Neural cell (in vitro differentiated cells): Measurements from ENCODE around the gene TENT5C.

Experiments
- EP300 ChIP-seq: fragments of 450-650 bp; conservative IDR thresholded peaks from 2 replicates; pipeline ENCODE4 v1.6.1; 2014; ENCODE audit warnings: antibody characterized with exemption, mild to moderate bottlenecking, moderate library complexity; ENCODE audit not compliant: poor library complexity, severe bottlenecking
- EZH2 ChIP-seq: fragments of 200-600, 300-800 bp; shearing (Covaris generic), sonication (generic); IDR thresholded peaks from 2 replicates; pipeline ENCODE4 v1.6.1; 2014; ENCODE audit warnings: antibody characterized with exemption, low read length, borderline replicate concordance, mild to moderate bottlenecking; ENCODE audit not compliant: insufficient read depth, poor library complexity, severe bottlenecking
- MXI1 ChIP-seq: fragments of 450-650 bp; conservative IDR thresholded peaks from 2 replicates; pipeline ENCODE4 v1.6.1; 2014; ENCODE audit warnings: antibody characterized with exemption, mild to moderate bottlenecking; ENCODE audit not compliant: poor library complexity, severe bottlenecking
- POLR2AphosphoS5 ChIP-seq: IDR thresholded peaks from 2 replicates; pipeline ENCODE4 v1.6.1; 2012
- RAD21 ChIP-seq: fragments of 450-650 bp; conservative IDR thresholded peaks from 2 replicates; pipeline ENCODE4 v1.6.1; 2014; ENCODE audit warnings: antibody characterized with exemption, mild to moderate bottlenecking, moderate library complexity
- SMC3 ChIP-seq: fragments of 450-650 bp; conservative IDR thresholded peaks from 2 replicates; pipeline ENCODE4 v1.6.1; 2014; ENCODE audit warnings: antibody characterized with exemption, mild to moderate bottlenecking, moderate library complexity; ENCODE audit not compliant: poor library complexity
- TAF1 ChIP-seq: IDR thresholded peaks from 2 replicates; pipeline ENCODE4 v1.6.1; 2012; ENCODE audit warnings: low read depth
- TF ChIP-seq, protein P1 (sequence below): fragments of 450-650 bp; IDR thresholded peaks from 2 replicates; pipeline ENCODE4 v1.5.1; 2014; ENCODE audit warnings: antibody characterized with exemption, mild to moderate bottlenecking, moderate library complexity; ENCODE audit not compliant: poor library complexity, severe bottlenecking
- TF ChIP-seq, protein P2 (sequence below): IDR thresholded peaks from 2 replicates; pipeline ENCODE4 v1.6.1; 2012; ENCODE audit warnings: borderline replicate concordance

DNA sequence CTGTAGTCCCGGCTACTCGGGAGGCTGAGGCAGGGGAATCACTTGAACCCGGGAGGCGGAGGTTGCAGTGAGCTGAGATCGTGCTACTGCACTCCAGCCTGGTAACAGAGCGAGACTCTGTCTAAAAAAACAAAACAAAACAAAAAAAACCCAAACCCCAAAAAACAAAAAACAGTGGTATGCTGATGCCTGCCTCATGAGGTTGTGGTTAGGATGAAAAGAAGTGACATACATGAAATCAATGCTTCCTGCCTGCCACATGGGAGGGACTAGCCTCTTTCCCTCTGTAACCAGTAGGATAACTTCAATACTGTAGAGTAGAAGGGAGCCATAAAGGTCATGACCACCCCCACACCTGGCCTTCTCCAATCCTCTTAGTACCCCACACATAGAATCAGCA lies 55.2 kb downstream of the TENT5C start:
- no peak for TF ChIP-seq TAF1
- TF ChIP-seq, protein P1, sequence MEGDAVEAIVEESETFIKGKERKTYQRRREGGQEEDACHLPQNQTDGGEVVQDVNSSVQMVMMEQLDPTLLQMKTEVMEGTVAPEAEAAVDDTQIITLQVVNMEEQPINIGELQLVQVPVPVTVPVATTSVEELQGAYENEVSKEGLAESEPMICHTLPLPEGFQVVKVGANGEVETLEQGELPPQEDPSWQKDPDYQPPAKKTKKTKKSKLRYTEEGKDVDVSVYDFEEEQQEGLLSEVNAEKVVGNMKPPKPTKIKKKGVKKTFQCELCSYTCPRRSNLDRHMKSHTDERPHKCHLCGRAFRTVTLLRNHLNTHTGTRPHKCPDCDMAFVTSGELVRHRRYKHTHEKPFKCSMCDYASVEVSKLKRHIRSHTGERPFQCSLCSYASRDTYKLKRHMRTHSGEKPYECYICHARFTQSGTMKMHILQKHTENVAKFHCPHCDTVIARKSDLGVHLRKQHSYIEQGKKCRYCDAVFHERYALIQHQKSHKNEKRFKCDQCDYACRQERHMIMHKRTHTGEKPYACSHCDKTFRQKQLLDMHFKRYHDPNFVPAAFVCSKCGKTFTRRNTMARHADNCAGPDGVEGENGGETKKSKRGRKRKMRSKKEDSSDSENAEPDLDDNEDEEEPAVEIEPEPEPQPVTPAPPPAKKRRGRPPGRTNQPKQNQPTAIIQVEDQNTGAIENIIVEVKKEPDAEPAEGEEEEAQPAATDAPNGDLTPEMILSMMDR = no peak
- TF ChIP-seq MXI1 = no peak
- TF ChIP-seq EP300 = no peak
- TF ChIP-seq RAD21 = no peak
- TF ChIP-seq SMC3 = no peak
- no peak for TF ChIP-seq POLR2AphosphoS5
- TF ChIP-seq EZH2 = no peak
- TF ChIP-seq, protein P2, sequence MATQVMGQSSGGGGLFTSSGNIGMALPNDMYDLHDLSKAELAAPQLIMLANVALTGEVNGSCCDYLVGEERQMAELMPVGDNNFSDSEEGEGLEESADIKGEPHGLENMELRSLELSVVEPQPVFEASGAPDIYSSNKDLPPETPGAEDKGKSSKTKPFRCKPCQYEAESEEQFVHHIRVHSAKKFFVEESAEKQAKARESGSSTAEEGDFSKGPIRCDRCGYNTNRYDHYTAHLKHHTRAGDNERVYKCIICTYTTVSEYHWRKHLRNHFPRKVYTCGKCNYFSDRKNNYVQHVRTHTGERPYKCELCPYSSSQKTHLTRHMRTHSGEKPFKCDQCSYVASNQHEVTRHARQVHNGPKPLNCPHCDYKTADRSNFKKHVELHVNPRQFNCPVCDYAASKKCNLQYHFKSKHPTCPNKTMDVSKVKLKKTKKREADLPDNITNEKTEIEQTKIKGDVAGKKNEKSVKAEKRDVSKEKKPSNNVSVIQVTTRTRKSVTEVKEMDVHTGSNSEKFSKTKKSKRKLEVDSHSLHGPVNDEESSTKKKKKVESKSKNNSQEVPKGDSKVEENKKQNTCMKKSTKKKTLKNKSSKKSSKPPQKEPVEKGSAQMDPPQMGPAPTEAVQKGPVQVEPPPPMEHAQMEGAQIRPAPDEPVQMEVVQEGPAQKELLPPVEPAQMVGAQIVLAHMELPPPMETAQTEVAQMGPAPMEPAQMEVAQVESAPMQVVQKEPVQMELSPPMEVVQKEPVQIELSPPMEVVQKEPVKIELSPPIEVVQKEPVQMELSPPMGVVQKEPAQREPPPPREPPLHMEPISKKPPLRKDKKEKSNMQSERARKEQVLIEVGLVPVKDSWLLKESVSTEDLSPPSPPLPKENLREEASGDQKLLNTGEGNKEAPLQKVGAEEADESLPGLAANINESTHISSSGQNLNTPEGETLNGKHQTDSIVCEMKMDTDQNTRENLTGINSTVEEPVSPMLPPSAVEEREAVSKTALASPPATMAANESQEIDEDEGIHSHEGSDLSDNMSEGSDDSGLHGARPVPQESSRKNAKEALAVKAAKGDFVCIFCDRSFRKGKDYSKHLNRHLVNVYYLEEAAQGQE = no peak
